GM18858 (cell line): ENCODE data around the gene NOTCH4.
"Not testable (repeated sequence)": the region's sequence is repeated elsewhere in the genome, so short reads cannot be mapped to it uniquely, and the experiment has no call there.

Experiments used
- ATAC-seq: cut with Tn5 transposase; IDR thresholded peaks from one replicate; pipeline ENCODE4 v1.9.1; 2021; ENCODE audit not compliant: unreplicated experiment

Gene NOTCH4

GRCh38 chr6:32218167-32218566 lies 5.7 kb downstream of the NOTCH4 start:
- no peak for ATAC-seq

- ATAC-seq = no peak
These were observed 6.9 kb downstream of the NOTCH4 start for GRCh38 chr6:32216998-32217397.

GRCh38 chr6:32216285-32216684 lies 7.6 kb downstream of the NOTCH4 start:
- no peak for ATAC-seq

- ATAC-seq = no peak
These were observed 8.2 kb downstream of the NOTCH4 start for GRCh38 chr6:32215617-32216016.

- no peak for ATAC-seq
These were observed 9.7 kb downstream of the NOTCH4 start for GRCh38 chr6:32214126-32214525.

- ATAC-seq = no peak
These were observed 10.2 kb downstream of the NOTCH4 start for GRCh38 chr6:32213649-32214048.

GRCh38 chr6:32212076-32212760 lies 11.6 kb downstream of the NOTCH4 start:
- ATAC-seq = no peak

GRCh38 chr6:32211432-32211831 lies 12.4 kb downstream of the NOTCH4 start:
- not testable (repeated sequence) for ATAC-seq

- no peak for ATAC-seq
These were observed 13.7 kb downstream of the NOTCH4 start for GRCh38 chr6:32210191-32210601.

GRCh38 chr6:32208996-32209395 lies 14.9 kb downstream of the NOTCH4 start:
- no peak for ATAC-seq

GRCh38 chr6:32204268-32204715 lies 19.6 kb downstream of the NOTCH4 start:
- no peak for ATAC-seq

- ATAC-seq = no peak
These were observed 20.2 kb downstream of the NOTCH4 start for GRCh38 chr6:32203426-32204267.

- no peak for ATAC-seq
These were observed 21.7 kb downstream of the NOTCH4 start for GRCh38 chr6:32202186-32202585.

GRCh38 chr6:32200711-32201475 lies 23.0 kb downstream of the NOTCH4 start:
- no peak for ATAC-seq

GRCh38 chr6:32198866-32199265 lies 25.0 kb downstream of the NOTCH4 start:
- ATAC-seq = no peak

- no peak for ATAC-seq
These were observed 25.5 kb downstream of the NOTCH4 start for GRCh38 chr6:32198345-32198696.

- no peak for ATAC-seq
These were observed 26.9 kb downstream of the NOTCH4 start for GRCh38 chr6:32196682-32197616.

GRCh38 chr6:32195902-32196681 lies 27.8 kb downstream of the NOTCH4 start:
- ATAC-seq = peak; percentile 71

- ATAC-seq = peak; percentile 59
These were observed 28.3 kb downstream of the NOTCH4 start for GRCh38 chr6:32195652-32195901.
